Endothelial cell of umbilical vein (primary cell): Measurements from ENCODE around the gene PRRX2. TPM values are rescaled to one million over a fixed set of nuclear protein-coding genes. Genes with fewer than 3 reads are reported as not detected.

Experiments used
- BruUV-seq: library from RNA; stranded (reverse); fragments of 400-500 nt; replicated peaks from 2 replicates; lab custom pipeline; 2021; lab: Mats Ljungman, UMichigan
- CTCF ChIA-PET: fragments of 300-600, 350-600 bp; sonication (Branson Sonifier 250); formaldehyde crosslinking; loops from one replicate; lab custom pipeline; 2021; ENCODE audit warnings: antibody characterized with exemption, inconsistent platforms; lab: Charles Lee
- POLR2A ChIA-PET: fragments of 300-600, 350-600 bp; sonication (Branson Sonifier 250); formaldehyde crosslinking; loops from one replicate; lab custom pipeline; 2021; ENCODE audit warnings: antibody characterized with exemption, inconsistent platforms; lab: Charles Lee
- DNase-seq: peaks from one replicate; pipeline ENCODE4 v3.0.0-alpha.2; 2011; ENCODE audit warnings: low read depth, low spot score
- FAIRE-seq: peaks from 2 replicates; lab custom pipeline; 2011; peaks lifted over from hg19 to GRCh38; lab: Jason Lieb, UNC
- H2AFZ ChIP-seq: 2 replicates; pipeline ENCODE4 v1.6.0; 2012; ENCODE audit warnings: low read depth, low read length, control low read depth, inconsistent platforms
- H3K27ac ChIP-seq: 2 replicates; pipeline ENCODE4 v1.5.1; 2011; ENCODE audit warnings: low read depth, mild to moderate bottlenecking, control low read depth, low read length, moderate library complexity; ENCODE audit not compliant: insufficient read depth
- H3K27me3 ChIP-seq, 2 experiments: 2 replicates each; pipeline versions ENCODE4 v1.6.0 to v1.6.1; 2011; ENCODE audit warnings: low read length in 2 of 2, mixed read lengths in 1 of 2; ENCODE audit not compliant: control insufficient read depth in 2 of 2, insufficient read depth in 2 of 2
- H3K36me3 ChIP-seq, 2 experiments: 2 replicates in 1 of 2; 3 replicates in 1 of 2; pipeline ENCODE4 v1.5.1; 2011; ENCODE audit warnings: low read length in 2 of 2, mild to moderate bottlenecking in 1 of 2, moderate library complexity in 1 of 2; ENCODE audit not compliant: control insufficient read depth in 2 of 2, insufficient read depth in 2 of 2; ENCODE audit errors: extremely low read depth in 1 of 2
- H3K4me1 ChIP-seq: 3 replicates; pipeline ENCODE4 v1.5.1; 2011; ENCODE audit warnings: mild to moderate bottlenecking, low read length; ENCODE audit not compliant: control insufficient read depth, insufficient read depth; ENCODE audit errors: extremely low read depth
- H3K4me2 ChIP-seq: 2 replicates; pipeline ENCODE4 v1.6.1; 2011; ENCODE audit warnings: low read length, control low read depth, mixed read lengths; ENCODE audit not compliant: insufficient read depth
- H3K4me3 ChIP-seq, 3 experiments: fragments of 200-600 bp in 1 of 3; sonication (generic), shearing (Covaris generic) in 1 of 3; replicated peaks in 1 of 3; 2 replicates each; pipeline ENCODE4 v1.5.1; 2011 to 2016; ENCODE audit warnings: control low read depth in 3 of 3, low read length in 3 of 3, mild to moderate bottlenecking in 2 of 3, inconsistent platforms in 1 of 3, low read depth in 1 of 3, moderate library complexity in 1 of 3; ENCODE audit not compliant: insufficient read depth in 1 of 3
- H3K79me2 ChIP-seq: 2 replicates; pipeline ENCODE4 v1.6.0; 2012; ENCODE audit warnings: low read length, inconsistent platforms; ENCODE audit not compliant: control insufficient read depth, insufficient read depth
- H3K9ac ChIP-seq: replicated peaks from 2 replicates; pipeline ENCODE3; 2011; ENCODE audit warnings: low read length, control low read depth; ENCODE audit not compliant: insufficient read depth; ENCODE audit errors: extremely low read depth
- H3K9me1 ChIP-seq: replicated peaks from 3 replicates; pipeline ENCODE4 v1.6.0; 2011; ENCODE audit warnings: mild to moderate bottlenecking, low read length; ENCODE audit not compliant: control insufficient read depth, insufficient read depth; ENCODE audit errors: extremely low read depth
- H3K9me3 ChIP-seq: replicated peaks from 2 replicates; pipeline ENCODE4 v1.5.1; 2012; ENCODE audit warnings: low read length, inconsistent platforms; ENCODE audit not compliant: control insufficient read depth, insufficient read depth
- H4K20me1 ChIP-seq: replicated peaks from 2 replicates; pipeline ENCODE3; 2011; ENCODE audit warnings: mild to moderate bottlenecking, low read length; ENCODE audit not compliant: control insufficient read depth, insufficient read depth; ENCODE audit errors: extremely low read depth
- EZH2 ChIP-seq: IDR thresholded peaks from 2 replicates; pipeline ENCODE4 v1.6.1; 2012; ENCODE audit warnings: borderline replicate concordance, low read depth, mild to moderate bottlenecking, moderate library complexity, low read length, inconsistent platforms; ENCODE audit not compliant: severe bottlenecking
- FOS ChIP-seq: IDR thresholded peaks from 2 replicates; pipeline ENCODE4 v1.6.1; 2011; ENCODE audit warnings: mild to moderate bottlenecking, low read length, moderate library complexity, borderline replicate concordance; ENCODE audit not compliant: insufficient read depth
- GATA2 ChIP-seq: IDR thresholded peaks from 2 replicates; pipeline ENCODE4 v1.7.0; 2011; ENCODE audit warnings: low read depth, mild to moderate bottlenecking, moderate library complexity, mixed read lengths, low read length; ENCODE audit not compliant: insufficient read length, insufficient read depth
- JUN ChIP-seq: IDR thresholded peaks from 2 replicates; pipeline ENCODE4 v1.6.1; 2011; ENCODE audit warnings: borderline replicate concordance, low read depth; ENCODE audit not compliant: insufficient read length, insufficient read depth
- MYC ChIP-seq: IDR thresholded peaks from one replicate; pipeline ENCODE4 v1.6.1; 2011; ENCODE audit warnings: mild to moderate bottlenecking, low read depth, low read length
- dilution Hi-C: fragments of 300-500 bp; cut with MboI; formaldehyde crosslinking; loops from one replicate; pipeline ENCODE4 v1.15.0; 2019; ENCODE audit warnings: low sequenced_read_pairs; ENCODE audit not compliant: extremely low pct_ligation_motif_present
- intact Hi-C: fragments of 100-400 bp; cut with micrococcal nuclease; formaldehyde crosslinking; loops from one replicate; pipeline ENCODE4 v1.10.0; 2022
- polyA plus RNA-seq, 4 experiments: library from polyadenylated mRNA; depleted of rRNA in 3 of 4; stranded (reverse) in 3 of 4; unstranded in 1 of 4; fragments of >200 nt; gene quantifications; 2 replicates each; pipeline versions ENCODE4 v1.2.1 to v1.2.3, GENCODE V29; 2011 to 2012; ENCODE audit warnings: missing spikeins in 1 of 4
- total RNA-seq: library from RNA; stranded (reverse); gene quantifications from 2 replicates; pipeline ENCODE4 v1.2.3, GENCODE V29; 2021
- TF ChIP-seq, protein P1 (sequence below): IDR thresholded peaks from 2 replicates; pipeline ENCODE4 v1.6.1; 2011; ENCODE audit not compliant: insufficient read depth, insufficient read length
- TF ChIP-seq, protein P2 (sequence below), 2 donors: IDR thresholded peaks; 1 replicate in 1 of 2; 2 replicates in 1 of 2; pipeline ENCODE4 v1.5.1; 2011; ENCODE audit warnings: low read length in 2 of 2, mild to moderate bottlenecking in 2 of 2, moderate library complexity in 2 of 2, control low read depth in 1 of 2, inconsistent platforms in 1 of 2, low read depth in 1 of 2; ENCODE audit not compliant: insufficient read depth in 1 of 2; ENCODE audit errors: extremely low read depth in 1 of 2

The PRRX2 gene
- total and polyA plus RNA-seq, 2 donors (not counting 3 experiments of a cell fraction or from before 2014, with no cell fraction given), result 0.19 to 0.77 TPM

DNA sequence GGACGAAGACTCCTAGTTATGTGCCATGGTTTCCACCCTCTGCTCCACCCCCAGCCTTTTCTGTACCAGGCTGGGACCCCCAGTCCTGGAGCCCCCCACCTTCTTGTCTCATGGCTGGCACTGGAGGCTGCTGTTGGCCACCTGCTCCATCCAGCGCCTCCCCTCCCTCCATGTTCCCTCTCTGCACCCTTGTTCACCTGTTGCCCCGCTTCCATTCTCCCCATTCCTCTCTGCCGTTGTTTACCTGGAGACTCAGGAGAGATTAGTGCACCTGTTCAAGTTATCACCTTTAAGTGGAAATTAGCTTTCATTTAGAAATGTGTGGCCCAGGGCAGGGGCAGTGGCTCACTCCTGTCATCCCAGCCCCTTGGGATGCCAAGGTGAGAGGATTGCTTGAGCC lies 32.2 kb upstream of the PRRX2 start:
- TF ChIP-seq, protein P1, sequence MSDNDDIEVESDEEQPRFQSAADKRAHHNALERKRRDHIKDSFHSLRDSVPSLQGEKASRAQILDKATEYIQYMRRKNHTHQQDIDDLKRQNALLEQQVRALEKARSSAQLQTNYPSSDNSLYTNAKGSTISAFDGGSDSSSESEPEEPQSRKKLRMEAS, result no peak
- no peak for TF ChIP-seq GATA2
- TF ChIP-seq, protein P2, sequence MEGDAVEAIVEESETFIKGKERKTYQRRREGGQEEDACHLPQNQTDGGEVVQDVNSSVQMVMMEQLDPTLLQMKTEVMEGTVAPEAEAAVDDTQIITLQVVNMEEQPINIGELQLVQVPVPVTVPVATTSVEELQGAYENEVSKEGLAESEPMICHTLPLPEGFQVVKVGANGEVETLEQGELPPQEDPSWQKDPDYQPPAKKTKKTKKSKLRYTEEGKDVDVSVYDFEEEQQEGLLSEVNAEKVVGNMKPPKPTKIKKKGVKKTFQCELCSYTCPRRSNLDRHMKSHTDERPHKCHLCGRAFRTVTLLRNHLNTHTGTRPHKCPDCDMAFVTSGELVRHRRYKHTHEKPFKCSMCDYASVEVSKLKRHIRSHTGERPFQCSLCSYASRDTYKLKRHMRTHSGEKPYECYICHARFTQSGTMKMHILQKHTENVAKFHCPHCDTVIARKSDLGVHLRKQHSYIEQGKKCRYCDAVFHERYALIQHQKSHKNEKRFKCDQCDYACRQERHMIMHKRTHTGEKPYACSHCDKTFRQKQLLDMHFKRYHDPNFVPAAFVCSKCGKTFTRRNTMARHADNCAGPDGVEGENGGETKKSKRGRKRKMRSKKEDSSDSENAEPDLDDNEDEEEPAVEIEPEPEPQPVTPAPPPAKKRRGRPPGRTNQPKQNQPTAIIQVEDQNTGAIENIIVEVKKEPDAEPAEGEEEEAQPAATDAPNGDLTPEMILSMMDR (IDR thresholded peaks at IDR 0.05; ENCODE audit: extremely low read depth in 1 of 2, insufficient read depth in 1 of 2, low read depth in 1 of 2, low read length in 2 of 2), result no peak
- TF ChIP-seq MYC, result no peak
- TF ChIP-seq JUN, result no peak
- TF ChIP-seq FOS, result no peak
- TF ChIP-seq EZH2, result no peak
- Histone ChIP-seq H3K9me1 (no peaks in the 10 kb centered on the region), H3K36me3 (peaks cover 14 to 37% of the 10 kb centered on the region in 2 experiments), H3K9ac (no peak overlapping the region), H3K27me3 (no peaks in the 10 kb centered on the region), H3K27ac (no peak overlapping the region), H3K79me2 (peaks cover 58% of the 10 kb centered on the region), H2AFZ (no peak overlapping the region), H4K20me1 (no peaks in the 10 kb centered on the region), H3K4me2 (no peak overlapping the region), H3K4me1 (no peaks in the 10 kb centered on the region), H3K9me3 (no peaks in the 10 kb centered on the region), H3K4me3 (no peak overlapping the region)
- no TSS peak for BruUV-seq
- POLR2A ChIA-PET, result no interaction called here
- FAIRE-seq (no peak), DNase-seq (no peak)
- dilution Hi-C loops (no loop called here), intact Hi-C loops (no loop called here)
- CTCF ChIA-PET, result interaction anchor here (0.8 kb wide), 1 partner anchor 9 kb away, joined by 4 read pairs; no protein-coding TSS in a partner anchor
